Activated CD4-positive, alpha-beta T cell treated with anti-CD3 and anti-CD28 coated beads, Interleukin-2, amount 50 U/mL, for 48 hours (primary cell): Measurements from ENCODE around the gene TAF6.
A peak's percentile ranks its signal among the peaks of the same experiment; 100 is the strongest.

Source experiments
- DNase-seq, 2 experiments: peaks; one replicate each; pipeline ENCODE4 v3.0.0-alpha.2; 2020

The TAF6 gene

GRCh38 chr7:100119970-100120732, 993 bp upstream of the TAF6 start:
- DNase-seq: peak; percentile 71 to 78

GRCh38 chr7:100118388-100119071, 628 bp downstream of the TAF6 start:
- DNase-seq: no peak

- DNase-seq: no peak
These were observed 4.1 kb downstream of the TAF6 start for GRCh38 chr7:100115026-100115425.

- DNase-seq: no peak
These were observed 7.2 kb downstream of the TAF6 start for GRCh38 chr7:100111914-100112313.

GRCh38 chr7:100111156-100111555, 8.0 kb downstream of the TAF6 start:
- DNase-seq: no peak

- no peak for DNase-seq
These were observed 9.5 kb downstream of the TAF6 start for GRCh38 chr7:100109521-100110163.

GRCh38 chr7:100107890-100108289, 11.3 kb downstream of the TAF6 start:
- DNase-seq: no peak

GRCh38 chr7:100107125-100107737, 11.9 kb downstream of the TAF6 start:
- DNase-seq: no peak

GRCh38 chr7:100106633-100107032, 12.5 kb downstream of the TAF6 start:
- no peak for DNase-seq

- DNase-seq: no peak
These were observed 13.6 kb downstream of the TAF6 start for GRCh38 chr7:100105534-100105933.

- no peak for DNase-seq
These were observed 16.0 kb downstream of the TAF6 start for GRCh38 chr7:100102950-100103840.

- DNase-seq: peak; percentile 98
These were observed 17.9 kb downstream of the TAF6 start, which contains the start of the genes AP4M1 and MCM7 for GRCh38 chr7:100101016-100101862. TSS of gene AP4M1 (plus strand) at chr7:100101643. CDS start at chr7:100101715, 72 bp downstream. TSS of gene MCM7 (minus strand) at chr7:100101397. CDS start at chr7:100101294, 103 bp downstream.

GRCh38 chr7:100100420-100101015, 18.6 kb downstream of the TAF6 start:
- peak; percentile 83 to 87 for DNase-seq

- DNase-seq: no peak
These were observed 19.7 kb downstream of the TAF6 start for GRCh38 chr7:100099452-100099851.

GRCh38 chr7:100098913-100099312, 20.2 kb downstream of the TAF6 start:
- no peak for DNase-seq

- no peak for DNase-seq
These were observed 23.5 kb downstream of the TAF6 start for GRCh38 chr7:100095704-100096103.

- no peak for DNase-seq
These were observed 23.9 kb downstream of the TAF6 start for GRCh38 chr7:100095289-100095688.

- DNase-seq: no peak
These were observed 25.2 kb downstream of the TAF6 start for GRCh38 chr7:100093925-100094486.

- DNase-seq: no peak
These were observed 25.7 kb downstream of the TAF6 start for GRCh38 chr7:100093498-100093897.

GRCh38 chr7:100093054-100093453, 26.1 kb downstream of the TAF6 start:
- DNase-seq: no peak
